ENCODE measurements around the gene NINJ2.

DNA sequence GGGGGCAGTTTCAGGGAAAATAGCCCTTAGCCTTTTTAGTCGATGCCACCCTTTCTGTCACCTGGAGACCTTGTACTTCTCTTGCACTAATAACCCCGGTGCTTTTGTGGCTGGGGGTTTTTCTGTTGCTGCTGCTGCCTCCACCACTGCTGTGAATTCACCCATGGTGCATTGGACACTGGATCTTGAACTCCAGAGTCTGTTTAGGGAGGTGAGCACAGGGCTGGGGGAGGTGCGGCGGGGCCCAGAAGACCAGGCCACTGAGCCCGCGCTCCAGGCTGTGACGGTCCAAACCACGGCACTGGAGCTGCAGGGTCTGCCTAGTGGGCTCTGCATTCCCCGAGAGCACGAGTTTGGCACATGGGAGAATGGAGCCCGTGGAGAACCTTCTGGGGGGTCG is 100.6 kb downstream of the NINJ2 start:
- no peak for TF ChIP-seq EP300 (IDR thresholded peaks at IDR 0.05)
- TF ChIP-seq, protein P1, sequence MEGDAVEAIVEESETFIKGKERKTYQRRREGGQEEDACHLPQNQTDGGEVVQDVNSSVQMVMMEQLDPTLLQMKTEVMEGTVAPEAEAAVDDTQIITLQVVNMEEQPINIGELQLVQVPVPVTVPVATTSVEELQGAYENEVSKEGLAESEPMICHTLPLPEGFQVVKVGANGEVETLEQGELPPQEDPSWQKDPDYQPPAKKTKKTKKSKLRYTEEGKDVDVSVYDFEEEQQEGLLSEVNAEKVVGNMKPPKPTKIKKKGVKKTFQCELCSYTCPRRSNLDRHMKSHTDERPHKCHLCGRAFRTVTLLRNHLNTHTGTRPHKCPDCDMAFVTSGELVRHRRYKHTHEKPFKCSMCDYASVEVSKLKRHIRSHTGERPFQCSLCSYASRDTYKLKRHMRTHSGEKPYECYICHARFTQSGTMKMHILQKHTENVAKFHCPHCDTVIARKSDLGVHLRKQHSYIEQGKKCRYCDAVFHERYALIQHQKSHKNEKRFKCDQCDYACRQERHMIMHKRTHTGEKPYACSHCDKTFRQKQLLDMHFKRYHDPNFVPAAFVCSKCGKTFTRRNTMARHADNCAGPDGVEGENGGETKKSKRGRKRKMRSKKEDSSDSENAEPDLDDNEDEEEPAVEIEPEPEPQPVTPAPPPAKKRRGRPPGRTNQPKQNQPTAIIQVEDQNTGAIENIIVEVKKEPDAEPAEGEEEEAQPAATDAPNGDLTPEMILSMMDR (IDR thresholded peaks at IDR 0.05): no peak

Measured in sigmoid colon (tissue), 4 donors.